K562 (cell line): ENCODE measurements around the gene EFHC1. TPM values are rescaled to one million over a fixed set of nuclear protein-coding genes. Genes with fewer than 3 reads are reported as not detected.

Experiments
- ATAC-seq: fragments of 200-7000 bp; cut with Tn5 transposase; 3 replicates; pipeline ENCODE4 v1.9.1; 2020; ENCODE audit warnings: moderate library complexity
- BruUV-seq: library from RNA; stranded (reverse); fragments of 400-500 nt; replicated peaks from 2 replicates; lab custom pipeline; 2021; lab: Mats Ljungman, UMichigan
- CTCF ChIA-PET: fragments of 300-600 bp; formaldehyde crosslinking; extraction: SDS; loops from one replicate; lab custom pipeline; 2021; ENCODE audit warnings: low intra/inter-chr PET ratio; lab: Yijun Ruan, JAX
- POLR2A ChIA-PET: fragments of 300-600, 350-650 bp; sonication (Branson Sonifier 250); formaldehyde crosslinking; extraction: SDS; loops from one replicate; lab custom pipeline; 2021; ENCODE audit warnings: antibody characterized with exemption, inconsistent platforms; lab: Yijun Ruan, JAX
- DNase-seq, 4 experiments: peaks; one replicate each; pipeline versions ENCODE4 v3.0.0 to v3.0.0-alpha.2; 2011 to 2018; ENCODE audit warnings: low spot score in 3 of 4, mixed read lengths in 3 of 4; ENCODE audit errors: extremely low read depth in 1 of 4
- FAIRE-seq: peaks from 2 replicates; lab custom pipeline; 2011; peaks lifted over from hg19 to GRCh38; lab: Jason Lieb, UNC
- H2AFZ ChIP-seq: 2 replicates; pipeline ENCODE4 v1.6.0; 2011; ENCODE audit warnings: low read depth, low read length, control low read depth, inconsistent platforms
- H3K27ac ChIP-seq: fragments of 200-600 bp; 3 replicates; pipeline ENCODE4 v1.8.0; 2011; ENCODE audit warnings: low read depth, mild to moderate bottlenecking, control low read depth, inconsistent platforms, low read length, moderate library complexity, mixed read lengths; ENCODE audit errors: extremely low read depth
- H3K27me3 ChIP-seq, 2 experiments: fragments of 300-600 bp in 1 of 2; 2 replicates in 1 of 2; 3 replicates in 1 of 2; pipeline versions ENCODE4 v1.6.0 to v1.8.0; 2011; ENCODE audit warnings: inconsistent platforms in 2 of 2, low read length in 2 of 2, mild to moderate bottlenecking in 1 of 2, mixed read lengths in 1 of 2, moderate library complexity in 1 of 2; ENCODE audit not compliant: control insufficient read depth in 2 of 2, insufficient read depth in 2 of 2
- H3K36me3 ChIP-seq: fragments of 300-600 bp; 3 replicates; pipeline ENCODE4 v1.8.0; 2011; ENCODE audit warnings: mild to moderate bottlenecking, low read length, inconsistent platforms; ENCODE audit not compliant: control insufficient read depth, insufficient read depth
- H3K4me1 ChIP-seq, 2 experiments: fragments of 200-600 bp in 1 of 2; replicated peaks in 1 of 2; 2 replicates in 1 of 2; 3 replicates in 1 of 2; pipeline versions ENCODE4 v1.5.1 to v1.8.0; 2011; ENCODE audit warnings: inconsistent platforms in 2 of 2, low read length in 2 of 2, mild to moderate bottlenecking in 1 of 2, mixed read lengths in 1 of 2, moderate library complexity in 1 of 2; ENCODE audit not compliant: control insufficient read depth in 2 of 2, insufficient read depth in 2 of 2
- H3K4me2 ChIP-seq: 2 replicates; pipeline ENCODE4 v1.6.1; 2011; ENCODE audit warnings: low read length, control low read depth, inconsistent platforms, mixed read lengths; ENCODE audit not compliant: insufficient read depth
- H3K4me3 ChIP-seq: fragments of 200-600 bp; sonication (generic), shearing (Covaris generic); 2 replicates; pipeline ENCODE4 v1.5.1; 2016; ENCODE audit warnings: control low read depth, inconsistent platforms
- H3K79me2 ChIP-seq: fragments of 200-600 bp; 3 replicates; pipeline ENCODE4 v1.8.0; 2011; ENCODE audit warnings: low read length, inconsistent platforms; ENCODE audit not compliant: control insufficient read depth, insufficient read depth
- H3K9ac ChIP-seq, 2 experiments: 2 replicates each; pipeline versions ENCODE4 v1.6.0 to v1.6.1; 2011; ENCODE audit warnings: low read depth in 2 of 2, low read length in 2 of 2, control low read depth in 1 of 2, inconsistent platforms in 1 of 2, mild to moderate bottlenecking in 1 of 2, mixed read lengths in 1 of 2; ENCODE audit not compliant: insufficient read depth in 1 of 2
- H3K9me1 ChIP-seq: one replicate; pipeline ENCODE4 v1.6.0; 2011; ENCODE audit warnings: inconsistent platforms, mild to moderate bottlenecking, low read length, moderate library complexity; ENCODE audit not compliant: control insufficient read depth, insufficient read depth
- H3K9me3 ChIP-seq: replicated peaks from 2 replicates; pipeline ENCODE4 v1.5.1; 2011; ENCODE audit warnings: low read depth, low read length, inconsistent platforms; ENCODE audit not compliant: control insufficient read depth, insufficient read depth
- H4K20me1 ChIP-seq: replicated peaks from 2 replicates; pipeline ENCODE4 v1.6.1; 2011; ENCODE audit warnings: low read length, inconsistent platforms, mixed read lengths; ENCODE audit not compliant: control insufficient read depth, insufficient read depth
- ASH1L ChIP-seq: fragments of 450-650 bp; IDR thresholded peaks from 2 replicates; pipeline ENCODE4 v1.6.1; 2018; ENCODE audit warnings: borderline replicate concordance, mild to moderate bottlenecking, low read depth; ENCODE audit not compliant: partially characterized antibody
- ATF7 ChIP-seq: fragments of 450-650 bp; IDR thresholded peaks from 2 replicates; pipeline ENCODE4 v1.7.1; 2014; ENCODE audit warnings: mild to moderate bottlenecking, moderate library complexity
- CAMTA2 ChIP-seq: fragments of 250-450 bp; sonication (Bioruptor Pico); conservative IDR thresholded peaks from 2 replicates; pipeline ENCODE4 v1.5.1; 2022
- CEBPB ChIP-seq: fragments of 450-650 bp; IDR thresholded peaks from 2 replicates; pipeline ENCODE4 v1.6.1; 2016; ENCODE audit warnings: missing genetic modification characterization, missing compliant biosample characterization
- CEBPG ChIP-seq, 3 experiments: fragments of 200-800 bp in 1 of 3; sonication (Bioruptor generic) in 1 of 3; sonication (generic) in 1 of 3; formaldehyde crosslinking in 1 of 3; IDR thresholded peaks in 2 of 3; conservative IDR thresholded peaks in 1 of 3; 2 replicates each; pipeline versions ENCODE4 v1.6.1 to v1.8.0; 2016 to 2022; ENCODE audit warnings: missing compliant biosample characterization in 2 of 3, missing genetic modification characterization in 2 of 3, mild to moderate bottlenecking in 1 of 3, missing genetic modification reagents in 1 of 3
- CSDE1 ChIP-seq, 2 experiments: fragments of 450-650 bp; IDR thresholded peaks; 2 replicates each; pipeline ENCODE4 v1.6.1; 2016; ENCODE audit warnings: mild to moderate bottlenecking in 1 of 2
- DIDO1 ChIP-seq: fragments of 450-650 bp; IDR thresholded peaks from 2 replicates; pipeline ENCODE4 v1.6.1; 2016; ENCODE audit warnings: low read depth, missing biosample characterization, missing genetic modification characterization
- RHOXF2B ChIP-seq: fragments of 250-450 bp; sonication (Bioruptor Pico); conservative IDR thresholded peaks from 2 replicates; pipeline ENCODE4 v1.5.1; 2021
- SMAD1 ChIP-seq: fragments of 150-350 bp; IDR thresholded peaks from 2 replicates; pipeline ENCODE4 v1.6.1; 2014; ENCODE audit warnings: low read length, low read depth; ENCODE audit not compliant: partially characterized antibody
- ZNF24 ChIP-seq: fragments of 450-650 bp; IDR thresholded peaks from 2 replicates; pipeline ENCODE4 v1.6.1; 2016
- ZNF384 ChIP-seq: IDR thresholded peaks from 2 replicates; pipeline ENCODE4 v1.6.1; 2012; ENCODE audit warnings: low read depth, low read length, improper control_type of control experiment
- WGBS: fragments of 100-300 bp; shearing (Covaris generic); methylation state at CpG from one replicate; pipeline ENCODE4 v1.1.6; 2016; ENCODE audit warnings: low coverage, mixed read lengths; ENCODE audit not compliant: insufficient coverage; ENCODE audit errors: missing lambda C conversion rate; 5-methylcytosine and 5-hydroxymethylcytosine counted together
- in situ Hi-C: fragments of 300-500 bp; cut with MboI; formaldehyde crosslinking; loops from 4 replicates; pipeline ENCODE4 v1.15.0; 2018; ENCODE audit warnings: inconsistent platforms, mixed read lengths
- intact Hi-C: fragments of 100-400 bp; cut with micrococcal nuclease; formaldehyde crosslinking; loops from 2 replicates; pipeline ENCODE4 v1.14.2; 2022
- polyA plus RNA-seq, 8 experiments: library from polyadenylated mRNA; depleted of rRNA in 4 of 8; stranded (reverse) in 5 of 8; unstranded in 3 of 8; fragments of >200 nt; fragmentation: Nextera tagmentation in 2 of 8; fragmentation: Illumina TruSeq in 1 of 8; extraction: Ambion mirVana in 2 of 8; extraction: Trizol in 1 of 8; gene quantifications; 2 replicates each; pipeline versions ENCODE4 v1.2.1 to v1.2.3, GENCODE V29; 2011 to 2014; ENCODE audit warnings: inconsistent platforms in 1 of 8, missing spikeins in 1 of 8
- total RNA-seq, 7 experiments: library from RNA; depleted of rRNA in 6 of 7; stranded (reverse); fragments of >200 nt in 6 of 7; fragmentation: Illumina TruSeq in 2 of 7; extraction: Trizol in 2 of 7; gene quantifications; 2 replicates each; pipeline versions ENCODE4 v1.2.1 to v1.2.3, GENCODE V29; 2011 to 2021; ENCODE audit warnings: low replicate concordance in 1 of 7
- TF ChIP-seq, protein P1 (sequence below): sonication (generic); formaldehyde crosslinking; IDR thresholded peaks from 2 replicates; pipeline ENCODE4 v1.5.0; 2020; ENCODE audit warnings: missing genetic modification reagents
- TF ChIP-seq, protein P2 (sequence below): fragments of 450-650 bp; IDR thresholded peaks from 2 replicates; pipeline ENCODE4 v1.7.0; 2016; ENCODE audit warnings: borderline replicate concordance

The EFHC1 gene
- total and polyA plus RNA-seq, 9 of the 15 experiments (the other 6 are each of a cell fraction or from before 2014, with no cell fraction given), result 9.5 to 31.0 (median 14.9) TPM

DNA sequence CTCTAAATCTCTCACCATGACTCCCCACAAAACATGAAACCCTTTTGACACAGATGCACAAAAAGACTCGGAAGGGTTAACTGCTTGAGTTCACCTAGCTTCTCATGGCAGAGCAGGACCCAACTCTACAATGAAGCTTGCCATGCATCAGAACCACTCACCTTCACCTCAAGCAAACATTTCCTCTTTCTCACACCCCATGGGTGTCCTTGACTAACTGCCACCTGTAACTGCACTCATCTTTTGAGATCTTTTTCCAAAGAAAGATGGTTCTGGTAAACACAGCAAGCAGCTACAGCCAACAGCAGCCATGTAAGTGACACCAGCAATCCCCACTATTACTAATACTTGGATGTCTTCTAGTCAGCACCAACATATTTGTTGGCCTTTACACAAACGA lies 76.5 kb downstream of the EFHC1 start:
- Histone ChIP-seq H3K9me3 (no peaks in the 10 kb centered on the region), H4K20me1 (no peaks in the 10 kb centered on the region), H3K36me3 (no peaks in the 10 kb centered on the region), H3K9me1 (no peaks in the 10 kb centered on the region), H3K4me3 (no peak overlapping the region), H3K4me1 (no peaks in the 10 kb centered on the region; a peak in 2 of 5 replicates), H3K79me2 (no peaks in the 10 kb centered on the region), H2AFZ (no peak overlapping the region), H3K27ac (no peak overlapping the region), H3K27me3 (no peaks in the 10 kb centered on the region), H3K4me2 (no peak overlapping the region), H3K9ac (no peak overlapping the region)
- DNase-seq, result no peak
- intact Hi-C loops, result no loop called here
- WGBS, result 37% methylated on average over 2 of the region's 2 CpGs
- TF ChIP-seq ZNF24, result no peak
- ChIA-PET CTCF (no interaction called here), POLR2A (no interaction called here)
- no peak for ATAC-seq
- no peak for FAIRE-seq
- BruUV-seq, result no TSS peak
- in situ Hi-C loops, result no loop called here

DNA sequence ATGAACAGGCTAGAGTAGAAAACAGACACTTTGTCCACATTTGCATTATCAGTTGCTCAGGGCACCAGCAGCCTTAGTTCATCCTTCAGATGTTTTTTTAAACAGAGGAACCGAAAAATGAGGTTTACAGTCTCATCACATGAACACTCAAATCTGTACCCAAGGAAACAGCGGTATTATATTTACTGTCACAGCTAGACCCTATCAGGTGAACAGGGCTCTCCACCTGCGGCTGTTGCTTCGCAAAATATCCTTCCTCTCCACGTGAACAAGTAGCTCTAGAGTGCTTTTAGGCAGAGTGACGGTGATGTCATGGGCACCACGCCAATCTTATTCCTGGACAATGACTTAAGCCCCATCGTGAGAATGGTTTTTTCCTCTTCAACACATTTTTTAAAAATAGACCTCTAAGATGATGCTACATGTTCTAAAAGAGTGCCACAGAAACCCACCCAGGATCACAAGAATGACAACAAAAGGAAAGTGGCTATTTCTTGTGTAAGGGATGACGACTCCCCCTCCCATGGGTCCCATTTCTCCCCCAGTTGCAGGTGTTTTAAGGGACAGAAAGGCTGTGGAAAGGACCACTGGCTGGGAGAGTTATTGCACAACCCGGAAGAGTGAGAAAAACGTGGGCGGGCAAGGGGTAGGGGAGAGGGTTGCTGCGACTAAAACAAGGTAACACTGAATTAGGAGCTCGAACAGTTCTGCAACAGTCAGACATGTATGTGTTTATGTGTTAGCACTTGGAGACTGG lies 77.7 kb downstream of the EFHC1 start:
- ChIA-PET POLR2A (interaction anchor here (2.0 kb wide), 1 partner anchor 12 kb away, joined by 8 read pairs; no protein-coding TSS in a partner anchor), CTCF (no interaction called here)
- H3K9ac ChIP-seq, result peak overlapping the region in 1 of 2 experiments; percentile 27; a peak in 1 of 4 replicates
- H3K4me1 ChIP-seq, result peaks cover 0 to 7% of the 10 kb centered on the region in 2 experiments; a peak in 4 of 5 replicates
- no peaks in the 10 kb centered on the region for H3K9me3 ChIP-seq
- no peak overlapping the region for H3K4me3 ChIP-seq
- no TSS peak for BruUV-seq
- no peak for DNase-seq
- no peaks in the 10 kb centered on the region for H3K9me1 ChIP-seq
- H3K27me3 ChIP-seq, result no peaks in the 10 kb centered on the region
- no peak overlapping the region for H2AFZ ChIP-seq
- peaks cover 10% of the 10 kb centered on the region; the same call in 2 of the 3 replicates for H3K36me3 ChIP-seq
- H3K4me2 ChIP-seq, result no peak overlapping the region
- in situ Hi-C loops, result no loop called here
- no peak overlapping the region for H3K27ac ChIP-seq
- no peaks in the 10 kb centered on the region for H3K79me2 ChIP-seq
- ATAC-seq, result no peak
- peak; percentile 56 for FAIRE-seq
- no peaks in the 10 kb centered on the region for H4K20me1 ChIP-seq
- intact Hi-C loops, result no loop called here
- WGBS, result 64% methylated on average over 14 of the region's 14 CpGs
- TF ChIP-seq RHOXF2B (no peak), ATF7 (no peak), ASH1L (no peak), DIDO1 (tag) (no peak), ZNF384 (no peak), CEBPB (tag) (peak; percentile 81), CAMTA2 (CRISPR knock-in tag) (no peak), CEBPG (CRISPR knock-in tag; IDR thresholded peaks at IDR 0.05) (peak; percentile 57; the same call in 1 of the 2 replicates), CEBPG (tag; conservative IDR thresholded peaks at IDR 0.05 in 1 of 2, IDR thresholded peaks at IDR 0.05 in 1 of 2) (peak; percentile 50 to 71; a peak in 3 of 4 replicates), SMAD1 (no peak), CSDE1 (IDR thresholded peaks at IDR 0.05) (no peak)
- TF ChIP-seq, protein P1, sequence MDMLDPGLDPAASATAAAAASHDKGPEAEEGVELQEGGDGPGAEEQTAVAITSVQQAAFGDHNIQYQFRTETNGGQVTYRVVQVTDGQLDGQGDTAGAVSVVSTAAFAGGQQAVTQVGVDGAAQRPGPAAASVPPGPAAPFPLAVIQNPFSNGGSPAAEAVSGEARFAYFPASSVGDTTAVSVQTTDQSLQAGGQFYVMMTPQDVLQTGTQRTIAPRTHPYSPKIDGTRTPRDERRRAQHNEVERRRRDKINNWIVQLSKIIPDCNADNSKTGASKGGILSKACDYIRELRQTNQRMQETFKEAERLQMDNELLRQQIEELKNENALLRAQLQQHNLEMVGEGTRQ (CRISPR knock-in tag), result no peak
- TF ChIP-seq, protein P2, sequence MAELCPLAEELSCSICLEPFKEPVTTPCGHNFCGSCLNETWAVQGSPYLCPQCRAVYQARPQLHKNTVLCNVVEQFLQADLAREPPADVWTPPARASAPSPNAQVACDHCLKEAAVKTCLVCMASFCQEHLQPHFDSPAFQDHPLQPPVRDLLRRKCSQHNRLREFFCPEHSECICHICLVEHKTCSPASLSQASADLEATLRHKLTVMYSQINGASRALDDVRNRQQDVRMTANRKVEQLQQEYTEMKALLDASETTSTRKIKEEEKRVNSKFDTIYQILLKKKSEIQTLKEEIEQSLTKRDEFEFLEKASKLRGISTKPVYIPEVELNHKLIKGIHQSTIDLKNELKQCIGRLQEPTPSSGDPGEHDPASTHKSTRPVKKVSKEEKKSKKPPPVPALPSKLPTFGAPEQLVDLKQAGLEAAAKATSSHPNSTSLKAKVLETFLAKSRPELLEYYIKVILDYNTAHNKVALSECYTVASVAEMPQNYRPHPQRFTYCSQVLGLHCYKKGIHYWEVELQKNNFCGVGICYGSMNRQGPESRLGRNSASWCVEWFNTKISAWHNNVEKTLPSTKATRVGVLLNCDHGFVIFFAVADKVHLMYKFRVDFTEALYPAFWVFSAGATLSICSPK, result no peak
